Measurements from ENCODE around the gene PKNOX2.

The PKNOX2 gene

DNA sequence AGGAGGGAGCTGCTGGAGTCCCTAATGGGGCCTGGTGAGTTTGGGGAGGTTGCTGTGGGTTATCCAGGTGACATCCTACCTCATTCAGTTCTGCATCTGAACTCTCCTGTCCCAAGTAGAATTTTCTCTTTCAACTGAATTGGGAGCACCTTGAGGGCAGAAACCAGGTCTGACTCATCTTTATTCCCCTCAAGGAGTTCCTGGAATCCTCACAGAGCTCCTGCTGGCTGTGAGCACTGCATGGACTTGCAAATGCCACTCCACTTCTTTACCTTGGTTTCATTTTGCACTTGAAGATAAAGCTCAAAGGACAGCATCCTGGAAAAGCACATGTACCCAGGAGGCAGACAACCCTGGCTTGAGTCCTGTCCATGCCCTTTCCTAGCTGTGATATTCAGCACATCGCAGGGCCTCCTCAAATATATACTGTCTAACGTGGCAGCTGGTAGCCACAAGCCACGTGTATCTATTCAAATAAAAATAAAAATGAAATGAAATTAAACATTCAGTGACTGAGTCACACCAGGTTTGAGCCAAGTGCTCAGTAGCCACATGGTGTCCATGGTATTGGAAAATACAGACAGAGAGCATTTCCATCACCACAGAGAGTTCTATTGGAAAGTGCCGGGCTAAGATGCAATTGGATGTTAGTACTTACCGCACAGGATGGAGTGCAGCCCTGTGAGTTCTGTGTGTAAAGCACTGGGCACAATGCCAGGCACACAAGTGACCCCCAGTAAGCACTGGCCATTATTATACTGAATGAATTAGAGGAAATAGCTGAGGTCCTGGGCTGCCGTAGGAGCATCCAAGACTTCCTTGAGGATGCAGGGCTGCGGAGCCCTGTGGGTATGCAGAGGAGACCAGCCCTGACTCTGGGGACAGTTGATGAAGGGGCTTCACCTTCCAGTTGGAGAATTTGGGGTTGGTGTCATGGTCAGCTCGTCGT, 149.0 kb downstream of the PKNOX2 start:
- no peak for DNase-seq (ENCODE audit: low spot score)

DNA sequence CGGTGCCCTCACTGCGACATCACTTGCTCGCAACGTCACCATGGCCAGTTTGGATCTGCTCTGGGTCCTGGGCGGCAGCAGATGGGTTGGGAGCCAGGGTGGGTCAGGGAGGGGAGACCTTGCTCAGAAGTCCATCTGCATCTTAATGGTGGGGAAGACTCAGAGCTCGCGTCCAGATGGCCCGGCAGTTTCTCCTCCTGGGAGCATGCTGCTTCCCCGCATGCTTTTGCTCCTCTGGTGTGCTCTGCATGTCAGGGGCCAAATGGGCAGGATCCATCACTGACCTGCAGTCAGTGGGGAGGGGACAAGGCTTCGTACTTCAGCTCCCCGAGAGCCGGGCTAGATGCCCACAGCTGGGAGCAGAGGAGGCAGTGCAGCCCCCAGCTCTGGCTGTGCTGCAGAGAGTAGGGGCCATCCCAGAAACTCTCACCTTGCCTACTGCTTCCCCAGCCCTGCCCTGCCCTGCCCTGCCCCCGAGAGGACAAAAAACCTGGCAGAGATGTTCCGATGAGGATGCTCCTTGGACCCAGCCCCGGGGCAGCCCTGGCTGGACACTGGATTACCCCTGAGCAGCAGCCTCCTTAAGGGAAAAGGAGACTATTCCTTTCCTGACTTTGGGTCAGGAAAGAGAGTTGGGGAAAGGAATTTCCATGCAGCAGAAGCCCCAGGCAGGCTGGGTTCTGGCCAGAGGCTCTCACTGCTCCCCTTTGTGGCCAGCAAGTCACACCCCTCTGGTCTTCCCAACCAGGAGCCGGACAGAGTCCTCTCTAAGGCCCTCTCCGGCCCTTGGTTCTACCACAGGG, 149.9 kb downstream of the PKNOX2 start:
- DNase-seq (ENCODE audit: low spot score): no peak

DNA sequence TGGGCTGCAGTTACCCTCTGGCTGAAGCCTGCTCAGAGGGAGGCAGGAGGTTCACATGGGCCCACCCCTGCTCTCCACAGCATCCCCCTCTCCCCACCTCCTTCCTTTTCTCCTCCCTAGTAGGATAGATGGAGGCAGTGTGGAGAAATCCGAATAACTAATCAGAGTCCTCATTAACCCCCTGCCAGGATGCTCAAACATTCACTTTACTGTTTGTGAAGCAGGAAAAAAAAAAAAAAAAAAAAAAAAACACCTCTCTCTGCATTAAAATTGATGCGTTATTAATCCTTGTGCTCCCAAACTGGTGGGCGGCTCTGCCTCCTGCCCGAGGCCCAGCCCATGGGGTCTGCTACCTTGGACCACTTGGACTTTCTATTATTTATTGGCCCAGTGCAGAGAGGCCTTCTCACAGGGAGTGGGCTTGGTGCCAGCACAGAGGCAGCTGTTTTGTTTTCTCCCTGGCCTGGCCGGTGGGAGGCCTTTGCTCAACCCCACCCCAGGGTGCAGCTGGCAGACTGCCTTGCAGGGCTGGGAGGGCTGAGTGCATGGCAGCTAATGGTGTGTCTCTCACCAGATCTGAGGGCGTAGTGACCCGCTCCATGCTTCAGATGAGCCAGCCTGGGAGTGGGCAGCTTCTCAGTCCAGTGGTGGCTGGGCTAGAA, 150.7 kb downstream of the PKNOX2 start:
- no peak for DNase-seq (ENCODE audit: low spot score)

DNA sequence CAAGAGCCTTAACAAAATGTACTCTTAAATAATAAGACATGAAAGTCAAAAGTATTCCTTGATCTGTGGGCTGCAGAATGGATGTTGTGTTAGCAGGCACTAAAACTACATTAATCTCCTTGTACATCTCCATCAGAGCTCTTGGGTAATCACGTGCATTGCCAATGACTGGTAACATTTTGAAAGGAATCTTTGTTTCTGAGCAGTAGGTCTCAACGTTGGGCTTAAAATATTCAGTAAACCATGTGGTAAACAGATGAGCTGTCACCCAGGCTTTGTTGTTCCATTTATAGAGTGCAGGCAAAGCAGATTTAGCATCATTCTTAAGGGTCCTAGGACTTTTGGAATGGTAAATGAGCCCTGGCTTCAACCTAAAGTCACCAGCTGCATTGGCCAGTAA, 152.9 kb downstream of the PKNOX2 start:
- DNase-seq (ENCODE audit: low spot score): no peak

DNA sequence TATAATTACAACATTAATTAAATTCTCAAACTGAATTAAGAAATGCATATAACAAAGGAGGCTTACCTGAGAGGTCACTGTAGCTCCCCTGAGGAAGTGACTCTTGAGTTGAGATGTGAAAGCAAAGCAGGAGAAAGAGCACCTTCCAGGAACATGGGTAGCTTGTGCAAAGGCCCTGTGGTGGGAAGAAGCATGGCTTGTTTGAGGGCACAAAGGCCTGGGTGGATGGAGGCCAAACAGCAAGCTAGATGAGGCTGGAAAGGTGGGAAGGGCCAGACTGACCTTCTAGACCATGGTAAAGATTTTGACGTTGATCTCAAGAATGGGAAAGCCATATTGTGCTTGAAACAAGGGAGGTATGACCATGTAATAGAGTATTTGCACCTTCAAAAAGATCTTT, 155.1 kb downstream of the PKNOX2 start:
- no peak for DNase-seq (ENCODE audit: low spot score)

DNA sequence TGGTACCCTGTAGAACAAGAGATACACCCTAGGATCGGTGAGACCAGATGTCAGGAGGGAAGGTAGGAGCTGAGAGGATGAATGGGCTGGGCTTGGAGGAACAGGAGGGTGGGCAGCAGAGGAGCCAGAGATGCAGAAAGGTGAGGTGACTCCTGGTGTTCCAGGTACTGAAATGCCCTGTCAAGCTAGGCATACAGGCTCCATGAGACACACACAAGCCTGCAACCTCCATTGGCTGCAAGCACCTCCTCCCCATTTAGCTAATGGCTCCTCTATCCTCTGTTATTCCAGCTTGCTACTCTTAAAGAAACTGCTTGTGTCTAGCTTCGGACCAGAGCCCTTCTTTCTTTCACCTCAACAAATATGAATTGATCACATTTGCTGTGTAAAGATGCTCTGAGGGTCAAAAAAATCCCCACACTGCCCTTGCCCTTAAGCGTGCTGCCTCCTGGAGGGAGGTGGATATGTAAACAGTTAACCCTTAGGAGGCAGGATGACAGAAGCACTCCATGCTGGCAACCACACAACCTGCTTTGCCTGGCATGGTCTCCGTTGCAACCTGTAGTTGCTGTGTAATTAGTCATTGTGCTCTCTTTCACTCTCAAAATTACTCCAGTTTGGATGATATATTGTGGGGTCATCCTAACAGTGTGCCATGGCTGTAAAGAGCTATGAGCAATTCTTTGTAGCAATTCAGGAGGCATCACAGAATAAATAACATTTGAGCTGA, 156.0 kb downstream of the PKNOX2 start:
- no peak for DNase-seq (ENCODE audit: low spot score)

DNA sequence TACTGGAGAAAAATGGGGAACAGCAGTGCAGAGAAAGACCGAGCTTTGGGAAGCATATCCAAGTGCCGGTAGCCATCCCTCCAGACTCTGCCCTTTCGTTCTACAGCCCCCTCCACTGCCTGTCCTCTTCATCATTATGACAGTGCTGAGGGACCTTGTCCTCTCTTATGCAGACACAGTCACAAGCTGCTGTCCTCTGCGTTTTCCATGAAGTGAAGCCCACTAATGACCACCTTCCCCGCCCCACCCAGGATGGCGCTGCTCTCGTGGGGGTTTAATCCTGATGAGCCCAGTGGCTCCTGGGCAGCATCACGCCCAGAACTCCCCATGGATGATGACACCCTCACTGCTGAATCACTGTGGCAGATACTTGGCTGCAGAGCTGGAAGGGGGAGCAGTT, 157.7 kb downstream of the PKNOX2 start:
- no peak for DNase-seq (ENCODE audit: low spot score)

DNA sequence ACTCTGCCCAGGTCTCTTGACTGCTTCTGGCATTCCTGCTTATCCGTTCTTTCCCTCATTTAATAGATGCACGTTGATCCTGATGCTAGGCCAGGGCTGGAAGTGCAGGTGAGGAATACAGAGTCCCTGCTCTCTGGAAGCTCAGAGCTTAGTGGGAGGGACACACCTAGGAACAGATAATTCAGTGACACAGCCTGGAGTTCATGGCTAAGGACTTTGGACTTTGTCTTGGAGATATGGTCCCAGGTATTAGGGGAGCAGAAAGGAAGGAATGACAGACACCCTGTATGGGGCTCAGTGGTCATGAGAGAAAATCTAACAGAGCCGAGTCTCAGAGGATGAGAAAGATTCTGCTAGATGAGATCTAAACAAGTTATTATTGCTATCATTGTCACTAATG, 160.6 kb downstream of the PKNOX2 start:
- no peak for DNase-seq (ENCODE audit: low spot score)

DNA sequence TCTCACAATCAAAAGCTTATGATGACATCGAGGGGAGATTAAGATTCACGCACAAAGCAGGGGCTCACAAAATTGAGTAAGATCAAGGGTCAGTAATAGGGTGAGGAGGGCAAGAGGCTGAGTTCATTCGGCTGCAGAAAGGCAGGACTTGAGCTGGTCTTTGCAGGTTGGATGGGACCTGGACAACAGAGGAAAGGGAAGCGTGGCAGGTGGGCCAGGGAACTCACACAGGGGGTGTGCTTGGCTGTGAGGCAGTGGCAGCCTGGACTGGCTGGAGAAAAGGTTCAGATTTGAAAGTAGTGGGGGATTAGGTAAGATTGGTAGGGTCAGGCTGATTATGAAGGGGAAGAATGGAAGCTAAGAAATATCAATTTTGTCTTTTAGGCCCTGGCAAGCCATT, 161.6 kb downstream of the PKNOX2 start:
- DNase-seq (ENCODE audit: low spot score): no peak

DNA sequence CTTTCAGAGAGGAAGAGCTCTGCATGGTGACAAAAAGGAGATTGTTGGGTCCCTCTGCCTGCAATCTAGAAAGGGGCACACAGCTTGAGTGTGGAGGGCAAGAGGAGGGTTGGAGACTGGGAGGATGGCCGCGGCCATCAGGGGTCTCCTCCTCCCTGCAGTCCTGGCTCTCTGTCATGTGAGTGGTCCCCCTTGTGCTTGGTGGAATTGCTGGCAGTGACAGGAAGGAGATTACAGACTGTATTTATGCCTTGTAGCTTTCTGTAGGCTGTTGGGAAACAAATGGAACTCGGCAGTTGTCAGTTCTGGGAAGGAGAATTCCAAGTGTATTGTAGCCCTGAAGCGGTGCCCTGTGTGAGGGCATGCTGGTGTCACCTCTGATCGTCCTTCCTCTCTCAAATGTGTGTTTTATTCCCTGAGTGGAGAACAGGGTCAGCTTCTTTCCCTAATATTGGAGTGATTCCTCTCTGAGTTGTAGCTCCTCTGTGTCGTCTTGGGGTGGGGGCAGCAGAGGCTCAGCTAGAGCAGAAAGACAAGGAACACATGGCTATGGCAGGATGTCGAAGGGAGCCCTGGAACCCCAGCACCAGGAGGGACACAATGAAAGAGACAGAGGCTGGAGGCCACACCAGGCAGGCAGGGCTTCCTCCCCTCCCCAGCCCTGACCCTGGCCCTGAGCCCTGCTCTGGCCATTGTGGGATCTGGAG, 163.1 kb downstream of the PKNOX2 start:
- no peak for DNase-seq (ENCODE audit: low spot score)

DNA sequence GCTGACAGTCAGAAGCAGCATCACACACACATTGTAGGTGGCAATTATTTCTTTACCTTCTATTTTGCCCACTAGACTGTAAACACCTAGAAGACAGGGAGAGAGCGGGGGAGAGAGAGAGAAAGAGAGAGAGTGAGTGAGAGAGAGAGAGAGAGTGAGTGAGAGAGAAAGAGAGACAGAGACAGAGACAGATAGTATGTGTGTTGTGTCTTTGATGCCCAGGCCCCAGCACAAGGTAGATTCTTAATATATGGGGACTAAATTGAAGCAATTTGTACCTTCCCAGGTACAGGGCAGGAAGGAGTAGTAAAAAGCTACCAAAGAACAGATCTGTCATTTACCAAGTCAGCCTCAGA, 163.7 kb downstream of the PKNOX2 start:
- DNase-seq (ENCODE audit: low spot score): no peak

DNA sequence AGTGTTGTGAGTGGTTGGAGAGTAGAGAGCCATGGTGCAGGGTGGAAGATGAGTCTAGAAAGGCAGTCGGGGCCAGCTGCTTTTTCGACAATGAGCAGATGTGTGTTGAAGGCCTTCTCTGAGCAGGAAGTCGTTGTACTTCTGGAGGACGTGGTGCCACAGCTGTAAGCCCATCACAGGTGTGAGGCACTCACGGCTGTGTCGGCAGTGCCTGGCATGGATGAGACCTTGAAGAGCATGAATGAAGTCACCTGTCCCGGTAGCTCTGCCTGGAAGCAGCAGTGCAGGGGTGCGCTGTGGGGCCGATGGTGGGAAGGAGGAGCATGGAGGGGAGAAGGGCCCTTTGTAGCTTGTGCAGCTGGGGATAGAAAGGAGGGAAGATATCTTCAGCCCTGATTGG, 165.2 kb downstream of the PKNOX2 start:
- DNase-seq (ENCODE audit: low spot score): no peak

DNA sequence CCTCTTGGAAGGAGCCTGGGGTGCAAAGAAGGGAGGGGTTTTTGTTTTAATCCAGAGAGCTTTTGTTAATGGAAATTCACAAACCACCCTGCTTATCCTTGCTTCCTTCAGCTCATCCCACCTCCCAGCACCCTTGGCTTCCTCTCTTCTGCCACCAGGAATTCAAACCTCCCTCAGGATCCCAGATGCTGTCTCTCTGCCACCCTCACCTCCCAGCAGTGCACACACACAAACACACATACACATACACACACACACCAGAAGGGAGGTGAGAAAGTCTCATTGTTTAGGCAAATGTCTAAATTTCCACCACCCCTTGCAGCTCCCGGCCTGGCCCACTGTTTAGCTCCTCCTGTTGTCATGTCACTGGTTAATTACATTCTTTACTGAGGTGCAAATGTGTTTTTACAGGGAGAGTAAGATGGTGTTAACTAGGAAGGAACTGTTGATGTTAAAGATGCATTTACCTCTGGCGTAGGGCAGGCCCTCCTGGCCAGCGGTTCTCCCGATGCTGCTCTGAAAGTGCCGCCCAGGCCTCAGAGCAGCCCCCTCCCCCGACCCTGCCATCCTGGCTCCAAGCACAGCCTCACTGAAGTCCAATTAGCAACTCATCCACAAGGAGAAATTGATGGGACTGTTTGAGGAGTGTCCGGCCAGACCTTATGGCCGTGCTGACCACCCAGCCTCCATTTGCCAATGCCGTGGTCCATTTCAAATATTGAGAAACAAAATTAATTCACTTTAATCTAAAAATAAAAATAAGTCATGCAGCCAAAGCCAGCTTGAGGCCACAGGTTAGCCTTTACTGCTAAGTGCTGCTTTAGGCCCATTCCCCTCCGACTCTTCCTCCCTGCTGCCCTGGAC, 166.1 kb downstream of the PKNOX2 start:
- no peak for DNase-seq (ENCODE audit: low spot score)

DNA sequence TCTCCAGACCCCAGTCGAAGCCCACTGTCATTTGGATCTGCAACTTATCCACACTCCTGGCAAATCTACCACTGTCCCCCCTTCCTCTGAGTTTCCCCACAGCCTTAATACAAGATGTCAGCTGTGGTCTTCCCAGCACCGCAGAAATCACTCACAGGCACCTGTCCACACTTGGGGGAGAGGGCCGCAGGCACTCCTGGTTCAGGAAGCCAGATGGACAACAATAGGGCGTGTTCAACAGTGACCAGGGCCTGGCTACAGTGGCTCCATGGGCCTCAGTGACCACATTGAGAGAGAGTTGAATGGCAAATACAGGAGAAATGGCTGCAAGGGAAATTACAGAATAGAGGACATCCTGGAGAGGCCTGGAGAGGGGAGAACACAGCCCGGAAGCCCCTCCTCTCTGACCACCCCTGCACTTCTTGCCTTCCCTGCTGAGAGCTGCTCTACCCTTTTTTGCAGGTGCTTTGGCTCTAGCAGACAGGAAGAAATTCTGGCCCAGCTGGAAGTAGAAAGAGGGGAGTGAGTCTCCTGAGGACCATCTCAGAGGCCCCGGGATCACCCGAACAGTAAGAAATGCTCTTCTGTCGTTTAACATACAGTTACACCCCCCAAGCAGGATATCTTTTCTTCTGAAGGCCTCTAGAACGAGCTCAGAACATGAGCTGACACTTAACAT, 166.9 kb downstream of the PKNOX2 start:
- no peak for DNase-seq (ENCODE audit: low spot score)

DNA sequence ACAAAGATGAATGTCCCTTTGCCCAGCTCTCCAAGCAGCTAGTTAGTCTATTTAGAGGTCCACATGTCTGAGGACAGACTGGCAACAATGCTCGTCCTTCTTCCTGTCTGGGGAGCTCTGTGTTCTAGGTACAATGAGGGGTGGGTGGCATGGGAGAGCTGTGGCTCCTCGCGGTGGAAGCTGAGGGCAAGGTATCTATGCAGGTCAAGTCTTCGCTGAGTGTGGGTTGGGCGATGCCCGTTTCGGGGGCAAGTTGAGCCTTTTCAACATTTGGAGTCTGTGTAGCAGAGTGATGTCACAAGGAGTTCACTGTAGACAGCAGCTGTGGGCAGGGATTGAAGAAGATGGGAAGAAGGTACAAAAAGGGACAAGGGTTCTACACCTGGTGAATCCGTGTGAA, 168.3 kb downstream of the PKNOX2 start:
- DNase-seq (ENCODE audit: low spot score): no peak

DNA sequence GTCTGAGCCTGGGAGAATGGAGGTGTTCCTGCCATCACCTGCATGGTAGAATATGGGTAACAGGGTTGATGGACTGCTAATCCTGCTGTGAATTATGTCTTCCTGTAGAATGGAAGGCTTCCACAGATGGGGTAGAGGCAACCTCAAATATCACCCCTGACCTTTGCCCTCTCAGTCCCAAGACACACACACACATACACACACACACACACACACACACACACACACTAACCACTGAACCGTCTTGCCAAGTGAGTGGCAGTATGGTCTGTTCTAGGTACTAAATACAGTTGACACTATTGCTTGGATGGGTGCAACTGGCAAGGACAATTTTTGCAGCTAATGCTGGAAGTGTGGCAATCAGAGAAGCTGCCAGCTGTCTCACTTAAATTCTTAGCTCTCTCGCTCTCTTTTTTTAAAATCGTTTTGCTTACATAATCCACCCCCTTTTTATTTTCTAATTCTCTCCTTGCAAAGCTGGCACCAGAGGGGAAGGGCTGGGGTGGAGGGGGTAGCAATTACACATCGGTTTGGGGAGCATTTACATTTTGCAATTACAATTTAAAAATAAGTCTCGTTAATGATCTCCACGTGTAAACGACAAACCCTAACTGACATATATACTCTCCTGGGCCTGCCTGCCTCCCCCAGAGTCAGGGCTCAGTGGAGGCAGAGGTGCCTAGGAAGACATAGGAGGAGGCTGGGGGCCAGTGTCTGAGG, 169.0 kb downstream of the PKNOX2 start:
- no peak for DNase-seq (ENCODE audit: low spot score)

DNA sequence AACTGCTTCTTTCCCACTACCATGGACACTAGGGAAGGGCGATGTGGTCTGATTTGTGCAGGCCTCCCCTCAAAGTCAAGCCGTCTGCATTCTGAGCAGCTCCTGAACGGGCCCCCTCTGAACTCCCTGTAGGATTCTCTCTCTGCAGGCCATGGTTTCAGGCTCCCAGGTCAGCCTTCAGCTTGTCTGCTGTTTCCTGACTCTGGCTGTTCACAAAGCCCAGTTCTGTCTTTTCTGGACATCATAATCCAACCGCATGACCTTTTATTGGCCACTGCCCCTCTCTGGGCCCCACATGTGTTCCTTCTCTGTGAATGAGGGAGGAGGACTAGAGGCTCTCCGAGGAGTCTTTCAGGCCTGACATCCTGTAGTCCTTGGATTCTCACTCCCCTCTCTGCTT, 170.6 kb downstream of the PKNOX2 start:
- DNase-seq (ENCODE audit: low spot score): no peak

DNA sequence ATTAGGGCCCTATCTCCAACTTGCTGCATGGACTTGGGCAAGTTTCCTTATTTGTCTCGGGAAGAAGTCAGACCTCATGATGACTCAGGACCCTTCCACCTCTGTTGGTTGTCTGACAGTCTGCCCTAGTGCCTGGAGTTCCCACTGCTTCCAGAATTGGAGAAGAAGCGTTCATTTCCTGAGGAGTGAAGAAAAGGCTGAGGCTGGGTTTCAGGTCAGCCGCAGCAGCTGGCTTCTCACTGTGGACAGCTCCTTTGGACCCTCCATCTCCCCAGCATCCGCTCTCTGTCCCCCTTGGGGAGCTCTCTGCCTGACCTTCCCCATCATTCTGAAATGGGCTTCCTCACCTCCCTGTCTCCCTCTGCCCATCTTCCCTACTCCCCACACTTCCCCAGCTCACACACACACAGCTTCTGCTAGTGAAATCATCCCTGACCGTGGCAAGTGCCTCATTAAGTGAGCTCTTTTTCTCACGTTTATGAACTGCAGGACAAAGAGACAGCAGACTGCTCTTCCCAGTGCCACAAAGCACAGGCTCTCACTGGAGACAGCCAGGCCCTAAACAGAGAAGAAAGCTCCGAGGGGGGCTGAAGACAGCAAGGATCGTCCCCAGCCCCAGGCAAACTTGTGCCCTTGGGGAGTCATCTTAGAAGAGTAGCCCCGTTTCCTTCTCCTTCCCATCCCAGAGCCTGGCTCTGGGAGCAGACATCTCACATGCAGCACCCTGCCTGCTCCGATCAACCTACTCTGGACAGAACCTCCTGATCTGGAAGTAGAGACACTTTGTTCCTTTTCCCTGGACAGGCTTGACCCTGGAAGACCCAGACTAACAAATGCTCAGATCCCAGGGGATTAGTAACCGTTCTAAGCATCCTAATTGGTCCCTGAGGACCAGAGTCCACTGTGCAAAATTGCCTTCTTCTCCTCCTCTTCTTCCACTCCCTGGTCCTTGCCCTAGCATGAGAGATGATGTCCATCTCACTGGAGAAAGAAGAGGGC, 173.6 kb downstream of the PKNOX2 start:
- no peak for DNase-seq (ENCODE audit: low spot score)
